COR-L47 (cell line): ENCODE data around the gene PPP1R2.

Experiments
- DNase-seq: peaks from one replicate; lab custom pipeline; 2025; lab: John Stamatoyannopoulos, UW

The PPP1R2 gene

DNA sequence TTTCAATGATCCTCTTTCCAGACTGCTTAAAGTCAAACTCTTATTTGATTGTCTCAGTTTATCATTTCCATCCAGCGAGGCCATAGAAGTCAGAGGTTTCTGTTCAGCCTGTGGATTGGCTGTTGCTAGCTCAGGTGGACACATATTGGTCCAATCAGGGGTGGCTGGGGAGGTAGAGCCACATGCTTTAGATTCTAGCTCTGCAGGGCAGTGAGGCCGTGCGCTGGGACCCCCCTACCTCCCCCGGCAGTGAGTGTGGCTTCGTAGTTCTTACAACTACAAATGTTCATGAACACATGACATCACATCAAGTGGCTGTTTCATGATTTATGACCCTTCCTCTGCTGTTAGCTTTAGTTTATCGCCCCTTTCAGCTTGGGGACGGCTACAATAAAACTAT is 22.6 kb upstream of the PPP1R2 start:
- DNase-seq = no peak

DNA sequence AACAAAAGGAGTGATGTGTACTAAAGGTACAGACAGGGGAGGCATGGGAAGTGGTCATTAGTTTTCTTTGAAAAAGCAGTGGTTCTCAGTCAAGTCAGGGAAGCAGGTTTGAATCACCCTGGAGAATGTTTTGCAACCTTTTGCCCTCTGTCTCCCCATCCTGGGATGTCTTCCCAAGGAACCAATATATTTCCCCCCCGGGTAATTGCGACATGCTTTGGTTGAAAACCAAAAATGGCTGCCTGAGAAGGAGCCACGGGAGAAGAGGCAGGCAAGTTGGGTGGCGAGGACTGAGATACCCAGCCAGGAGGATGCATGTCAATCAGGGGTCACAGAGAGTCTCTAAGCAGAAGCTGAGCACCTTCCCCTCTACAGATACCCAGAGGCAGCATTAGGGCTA is 20.2 kb upstream of the PPP1R2 start:
- no peak for DNase-seq

DNA sequence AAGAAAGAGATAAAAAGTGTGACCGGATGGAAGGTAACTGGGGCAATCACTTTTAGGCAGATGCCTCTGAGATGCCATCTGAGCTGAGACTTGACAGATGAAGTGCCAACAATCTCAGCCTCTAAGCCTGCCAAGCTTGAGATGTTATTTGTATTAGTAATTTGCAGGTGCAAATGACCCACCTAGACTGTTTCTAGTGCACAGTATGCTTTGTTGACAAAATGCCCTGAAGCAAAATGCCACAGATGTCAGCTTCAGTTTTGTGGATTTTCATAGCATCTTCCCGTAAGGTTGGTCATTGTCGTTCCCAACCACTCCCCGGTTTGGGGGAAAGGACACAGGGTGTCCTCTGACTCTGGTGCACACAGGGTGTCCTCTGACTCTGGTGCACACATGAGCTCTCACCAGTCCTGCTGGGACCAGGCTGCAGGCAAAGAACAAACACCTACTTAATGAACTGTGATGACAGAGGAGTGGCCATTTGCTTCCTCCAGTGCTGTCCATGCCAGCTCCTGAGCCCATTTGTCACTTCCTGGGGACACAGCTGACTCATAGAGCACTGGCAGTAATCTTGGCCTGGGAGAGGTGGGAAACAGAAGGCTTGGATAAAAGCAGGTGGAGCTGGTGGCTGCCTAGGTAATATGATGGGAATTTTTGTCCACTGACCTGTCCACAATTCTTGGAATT is 16.7 kb upstream of the PPP1R2 start:
- peak; percentile 91 for DNase-seq

DNA sequence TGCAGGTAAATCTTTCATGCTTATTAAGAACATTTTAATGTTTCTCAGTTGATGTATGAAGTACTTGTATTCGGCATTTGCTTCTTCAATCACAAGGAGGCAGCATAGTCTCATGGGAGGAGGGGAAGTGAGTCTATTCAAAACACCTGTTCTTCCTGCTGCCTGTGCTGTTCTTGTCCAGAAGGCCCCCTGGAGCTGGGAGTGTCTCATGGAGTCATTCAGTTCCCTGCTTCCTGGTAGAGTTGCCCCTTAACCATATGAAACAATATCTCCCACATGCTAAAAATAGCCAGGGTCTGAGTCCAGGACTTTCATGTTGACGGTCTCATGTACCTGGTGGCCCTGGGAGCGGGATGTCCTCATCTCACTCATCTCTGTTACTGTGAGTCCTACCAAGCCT is 15.5 kb upstream of the PPP1R2 start:
- DNase-seq = peak; percentile 67

DNA sequence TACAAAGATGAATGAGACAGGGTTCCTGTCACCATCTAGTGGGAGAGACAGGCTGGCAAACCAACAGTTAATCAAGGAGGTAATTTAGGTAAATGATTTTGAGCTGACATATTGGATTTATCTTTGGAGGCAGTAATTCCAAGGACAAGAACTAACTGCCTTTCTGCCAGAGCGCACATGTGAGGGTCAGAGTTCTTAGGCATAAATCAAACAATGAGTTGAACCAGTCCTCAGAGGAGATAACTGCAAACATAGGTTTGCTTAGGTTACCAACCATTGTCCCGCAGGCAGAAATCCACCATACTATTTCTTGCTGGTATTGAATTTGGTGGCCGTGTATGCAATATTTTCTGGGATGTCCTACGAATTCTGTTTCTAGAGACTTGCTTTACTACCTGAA is 14.2 kb upstream of the PPP1R2 start:
- no peak for DNase-seq

DNA sequence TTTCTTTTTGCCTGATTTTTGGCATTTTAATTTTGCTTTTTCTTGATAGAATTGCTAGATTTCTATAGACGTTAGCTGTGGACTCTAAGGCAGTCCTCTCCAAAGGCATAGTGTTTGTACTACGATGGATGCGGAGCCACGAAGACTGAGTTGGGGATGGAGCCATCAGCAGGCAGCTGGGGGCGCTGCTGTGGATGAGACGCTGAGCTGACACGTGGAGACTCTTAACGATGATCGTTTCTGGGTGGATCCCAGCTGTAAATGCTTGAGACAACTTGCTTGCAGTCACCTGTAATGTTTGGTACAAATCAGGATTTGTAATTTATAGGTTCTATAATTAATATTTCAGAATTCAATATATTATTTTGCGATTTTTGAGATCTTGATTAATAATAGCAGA is 13.3 kb upstream of the PPP1R2 start:
- DNase-seq = no peak

DNA sequence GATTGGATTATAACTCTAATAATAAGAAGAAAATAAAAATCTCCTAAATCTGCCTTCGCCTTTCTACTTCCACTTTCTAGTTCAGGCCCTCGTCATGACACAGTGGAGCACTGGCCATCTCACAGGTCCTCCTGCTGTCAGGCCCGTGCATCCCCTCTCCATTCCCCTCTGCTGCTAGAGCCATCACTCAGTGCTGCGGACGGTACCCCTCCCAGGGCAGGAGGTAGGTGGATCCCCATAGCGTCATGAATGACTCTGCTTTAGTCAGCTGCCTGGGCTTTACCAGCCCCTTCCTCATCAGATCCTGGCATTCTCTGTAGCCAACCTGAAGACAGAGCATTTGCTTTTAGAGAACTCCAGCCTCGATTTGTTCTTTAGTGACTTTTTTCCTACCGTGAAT is 12.0 kb upstream of the PPP1R2 start:
- DNase-seq = no peak

DNA sequence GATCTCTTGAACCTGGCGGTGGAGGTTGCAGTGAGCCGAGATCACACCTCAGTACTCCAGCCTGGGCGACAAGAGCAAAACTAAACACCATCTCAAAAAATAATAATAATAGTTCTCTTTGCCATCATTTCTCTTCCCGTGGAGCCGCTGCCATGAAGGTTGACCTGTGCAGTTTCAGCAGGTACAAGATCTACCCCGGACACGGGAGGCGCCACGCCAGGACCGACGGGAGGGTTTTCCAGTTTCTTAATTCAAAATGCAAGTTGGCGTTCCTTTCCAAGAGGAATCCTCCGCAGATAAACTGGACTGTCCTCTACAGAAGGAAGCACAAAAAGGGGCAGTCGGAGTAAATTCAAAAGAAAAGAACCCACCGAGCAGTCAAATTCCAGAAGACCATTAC is 11.3 kb upstream of the PPP1R2 start:
- no peak for DNase-seq

DNA sequence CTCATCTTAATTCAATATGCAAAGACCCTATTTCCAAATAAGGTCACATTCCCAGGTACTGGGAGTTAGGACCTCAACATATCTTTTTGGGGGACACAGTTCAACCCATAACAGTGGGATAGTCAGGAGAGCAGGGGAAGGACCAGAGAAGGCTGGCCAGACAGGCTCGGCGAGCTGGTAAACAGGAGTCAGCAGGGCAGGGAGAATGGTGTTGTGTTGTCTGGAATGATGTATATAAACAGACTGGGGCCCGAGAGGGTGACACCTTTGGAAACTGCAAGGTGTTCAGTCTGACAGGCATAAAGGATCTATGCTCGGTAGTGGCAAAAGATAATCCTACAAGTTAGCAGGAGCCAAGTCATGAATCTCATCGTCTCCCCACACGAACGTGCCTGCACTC is 10.1 kb upstream of the PPP1R2 start:
- DNase-seq = no peak

DNA sequence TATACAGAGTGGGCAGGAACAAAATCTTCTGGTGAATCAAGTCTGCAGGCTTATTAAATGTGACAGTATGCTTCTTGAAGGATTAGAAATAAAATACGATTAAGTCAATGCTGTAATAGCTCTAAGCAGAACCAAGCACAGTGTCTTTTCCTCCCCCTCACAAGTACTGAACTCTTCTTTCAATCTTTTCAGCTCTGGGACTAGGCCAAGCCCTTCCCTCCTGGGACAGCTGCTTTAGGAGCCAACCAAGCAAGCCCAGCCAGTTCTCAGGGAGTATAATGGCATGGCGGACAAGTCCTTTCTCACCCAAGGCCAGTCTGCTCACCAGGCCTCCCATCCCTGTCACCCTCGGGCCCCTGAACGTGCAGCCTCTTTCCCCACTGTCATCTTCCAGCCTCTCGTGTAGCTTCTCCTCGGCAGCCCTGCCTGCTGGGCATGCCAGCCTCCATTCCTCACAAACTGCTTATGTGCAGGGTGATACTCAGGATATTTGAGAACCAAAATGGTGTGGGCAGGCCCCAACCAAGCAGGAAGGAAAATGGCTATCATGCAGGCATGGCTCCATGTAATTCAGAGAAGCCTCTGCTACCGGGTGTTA is 8.4 kb upstream of the PPP1R2 start:
- DNase-seq = no peak

DNA sequence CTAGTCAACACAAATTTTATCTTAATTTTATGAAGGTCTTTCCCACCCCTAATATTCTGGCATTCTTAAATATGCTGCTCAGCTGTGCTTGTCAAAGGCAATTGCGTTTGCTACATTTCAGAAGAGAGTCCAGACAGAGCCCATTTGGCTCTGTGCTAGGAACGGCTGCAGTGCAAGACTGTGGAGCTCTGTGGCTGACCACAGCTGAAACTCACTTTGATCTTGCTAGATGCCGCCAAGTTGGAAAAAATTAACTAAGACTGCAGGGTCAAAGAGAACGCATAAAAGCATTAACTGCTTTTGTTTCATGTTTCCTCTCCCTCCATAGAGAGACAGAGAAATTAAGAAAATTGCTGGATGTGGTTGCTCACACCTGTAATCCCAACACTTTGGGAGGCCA is 7.6 kb upstream of the PPP1R2 start:
- no peak for DNase-seq

DNA sequence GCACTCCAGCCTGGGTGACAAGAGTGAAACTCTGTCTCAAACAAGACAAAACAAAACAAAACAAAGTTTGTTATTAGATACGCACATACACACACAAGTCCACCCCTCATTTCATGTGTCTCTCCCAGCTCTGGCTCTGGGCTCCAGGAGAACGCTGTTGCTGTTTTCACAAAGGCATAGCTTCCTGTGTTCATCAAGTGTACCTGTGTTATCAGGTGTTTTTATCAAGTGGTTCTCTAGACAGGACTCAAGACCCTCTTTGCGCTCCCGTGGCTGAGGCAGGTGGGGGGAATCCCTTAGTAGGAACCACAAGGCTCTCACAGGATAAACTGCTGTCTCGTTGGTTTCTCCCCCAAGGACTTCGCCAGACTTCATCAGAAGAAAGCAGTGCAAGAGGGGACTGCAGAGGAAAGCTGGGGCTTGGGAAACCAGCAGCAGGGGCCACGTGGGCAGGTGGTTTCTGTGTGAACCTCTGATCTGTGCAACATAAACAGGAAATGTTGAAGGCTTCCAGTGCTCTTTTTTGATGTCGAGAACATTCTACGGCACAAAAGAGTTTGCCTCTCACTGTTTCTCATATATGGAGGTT is 6.9 kb upstream of the PPP1R2 start:
- DNase-seq = no peak

DNA sequence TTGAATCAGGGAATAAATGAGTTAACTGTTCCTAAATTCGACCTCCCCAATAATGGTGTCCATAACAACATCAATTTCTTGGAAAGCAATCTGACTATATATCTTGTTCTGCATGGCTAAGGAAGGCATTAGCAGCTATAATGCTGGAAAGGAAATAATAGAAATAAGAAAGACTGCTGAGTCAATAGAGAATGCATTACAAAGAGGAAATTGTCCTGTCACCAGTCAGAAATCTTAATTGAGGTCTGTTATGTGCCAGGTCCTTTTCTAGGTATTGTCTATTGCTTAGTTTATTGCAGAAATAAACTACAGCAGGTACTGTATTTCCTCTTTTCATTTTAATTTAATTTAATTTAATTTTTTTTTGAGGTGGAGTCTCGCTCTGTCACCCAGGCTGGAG is 5.9 kb upstream of the PPP1R2 start:
- no peak for DNase-seq

DNA sequence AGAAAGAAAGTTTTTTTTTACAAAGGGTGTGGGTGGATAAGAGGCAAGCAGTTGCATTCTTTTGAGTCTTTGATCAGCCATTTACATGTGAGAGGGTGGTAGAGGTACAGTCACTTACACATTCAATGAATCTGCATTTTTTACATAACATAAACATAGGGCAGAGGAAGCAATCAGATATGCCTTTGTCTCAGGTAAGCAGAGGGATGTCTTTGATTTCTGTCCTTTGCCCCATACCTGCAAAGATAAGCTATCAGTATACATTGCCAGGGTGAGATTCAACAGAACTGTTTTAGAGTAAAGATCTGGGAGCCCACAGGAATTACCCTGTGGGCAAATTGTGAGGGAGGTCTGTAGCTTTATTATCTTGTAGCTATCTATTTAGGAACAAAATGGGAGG is 5.4 kb upstream of the PPP1R2 start:
- no peak for DNase-seq

DNA sequence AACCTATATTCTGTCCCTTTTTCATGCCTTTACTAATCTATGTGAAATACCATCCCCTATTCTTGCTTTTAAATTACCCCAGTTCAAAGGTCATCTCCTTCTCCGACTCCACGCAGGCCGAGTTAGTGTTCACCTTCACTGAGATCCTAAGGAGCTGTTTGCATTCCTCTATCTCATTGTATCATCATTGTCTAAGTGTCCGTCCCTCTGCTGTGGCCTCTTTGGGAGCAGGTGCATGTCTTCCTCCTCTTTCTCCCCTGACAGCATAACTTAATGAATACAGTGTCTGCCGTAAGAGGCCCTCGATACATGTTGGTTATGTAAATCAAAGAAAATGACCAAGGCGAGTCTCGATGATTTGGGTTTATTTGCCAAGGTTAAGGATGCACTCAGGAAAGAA is 4.9 kb upstream of the PPP1R2 start:
- no peak for DNase-seq

DNA sequence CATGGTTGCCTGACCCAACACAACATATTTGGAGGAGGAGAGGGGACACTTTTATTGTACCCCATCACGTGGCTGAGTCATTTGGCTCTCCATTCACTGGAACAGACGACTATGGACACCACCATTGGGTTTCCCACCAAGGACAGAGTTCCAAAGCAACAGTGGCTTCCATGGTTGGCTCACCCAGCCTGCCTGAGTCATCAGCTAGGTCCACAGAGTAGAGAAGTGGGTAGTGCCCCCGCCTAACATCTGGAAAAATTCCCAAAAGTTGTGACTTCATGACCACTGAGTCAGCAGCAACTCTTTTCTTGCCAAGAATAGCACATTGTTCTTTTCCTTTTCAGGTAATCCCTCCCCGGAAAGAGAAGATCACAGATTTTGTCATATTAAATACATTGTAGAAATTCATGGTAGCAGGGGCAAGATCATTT is 3.0 kb upstream of the PPP1R2 start:
- DNase-seq = no peak

DNA sequence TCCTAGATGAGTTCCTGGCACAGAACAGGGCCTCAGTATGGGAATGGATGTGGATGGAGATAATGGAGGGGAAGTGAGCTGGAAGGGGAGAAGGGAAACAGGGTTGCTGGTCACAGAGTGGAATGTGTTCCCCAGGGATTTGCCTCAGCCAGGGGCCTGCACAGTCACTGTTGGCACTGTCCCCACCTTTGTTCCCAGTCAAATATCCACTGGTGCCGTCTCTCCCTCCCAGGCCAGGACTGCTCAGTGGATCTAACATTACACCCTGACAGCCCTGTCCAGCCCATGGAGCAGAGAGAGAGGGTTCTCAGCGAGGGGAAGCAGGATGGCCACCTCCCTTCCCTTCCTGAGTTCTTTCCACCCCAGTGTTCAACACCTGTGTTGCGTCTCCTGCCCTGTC is 1.5 kb upstream of the PPP1R2 start:
- no peak for DNase-seq

DNA sequence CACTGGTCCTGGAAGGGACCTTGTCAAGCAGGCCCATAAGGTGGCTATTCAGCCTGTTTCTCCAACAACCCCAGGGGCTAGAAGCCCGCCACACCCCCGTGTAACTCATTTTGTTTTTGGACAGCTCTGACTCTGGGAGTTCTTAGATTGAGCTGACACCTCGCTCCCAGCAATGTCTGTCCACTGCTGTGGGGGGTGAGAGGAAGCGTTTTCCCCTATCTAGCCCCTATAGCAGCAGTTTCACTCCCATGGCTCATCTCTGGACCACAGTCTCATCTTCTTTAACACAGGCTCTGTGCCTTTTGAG is 1.1 kb upstream of the PPP1R2 start:
- DNase-seq = no peak

DNA sequence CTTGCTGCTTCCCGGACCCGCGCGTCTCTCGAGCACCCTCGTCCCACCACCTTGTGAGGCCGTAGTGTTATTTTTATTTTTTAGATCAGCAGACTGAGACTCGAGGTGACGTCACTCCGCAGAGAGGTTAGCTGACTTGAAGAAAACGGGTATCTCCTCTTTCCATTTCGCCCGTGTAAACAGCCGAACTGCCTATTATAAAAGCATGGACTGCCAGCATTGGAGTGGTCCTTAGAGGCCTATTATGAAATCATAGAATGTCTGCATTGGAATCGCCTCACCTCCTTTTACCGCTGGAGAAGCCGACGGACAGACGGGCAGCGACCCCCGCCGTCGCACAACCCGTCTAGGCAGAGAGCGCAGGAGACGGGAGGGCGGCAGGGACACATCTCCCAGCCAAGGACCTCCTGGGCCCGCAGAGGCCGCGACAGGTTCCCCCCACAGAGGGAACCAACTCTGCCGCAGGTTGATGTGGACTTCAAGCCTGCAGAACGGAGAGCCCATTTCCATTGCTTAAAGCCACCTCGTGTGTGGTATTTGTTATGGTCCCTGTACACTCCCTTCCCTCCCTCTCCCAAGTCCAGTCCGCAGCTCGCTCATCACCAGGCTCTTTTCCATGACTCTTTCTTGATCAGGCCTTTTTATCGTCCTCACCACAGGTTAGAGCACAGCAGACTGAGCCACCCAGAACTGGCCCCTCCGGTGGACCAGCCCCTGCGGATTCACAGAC is 540 bp upstream of the PPP1R2 start:
- no peak for DNase-seq

DNA sequence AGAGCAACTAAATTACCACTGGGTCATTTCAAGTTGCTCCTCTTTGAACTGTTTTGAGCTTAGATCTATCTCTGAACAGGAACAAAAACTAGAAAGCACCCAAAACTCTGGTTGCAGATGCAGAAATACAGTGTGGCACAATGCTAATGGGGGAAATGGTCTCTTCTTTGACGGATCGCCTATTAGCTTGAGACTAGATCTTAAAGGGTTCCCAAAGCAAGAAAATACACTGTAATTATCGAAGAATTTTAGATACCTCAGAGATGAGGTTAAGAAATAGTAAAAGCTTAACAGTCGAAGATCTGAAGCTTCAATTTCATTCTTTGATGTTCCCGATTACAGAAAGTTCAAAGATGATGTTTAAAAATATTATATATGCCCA is 818 bp downstream of the PPP1R2 start:
- no peak for DNase-seq

DNA sequence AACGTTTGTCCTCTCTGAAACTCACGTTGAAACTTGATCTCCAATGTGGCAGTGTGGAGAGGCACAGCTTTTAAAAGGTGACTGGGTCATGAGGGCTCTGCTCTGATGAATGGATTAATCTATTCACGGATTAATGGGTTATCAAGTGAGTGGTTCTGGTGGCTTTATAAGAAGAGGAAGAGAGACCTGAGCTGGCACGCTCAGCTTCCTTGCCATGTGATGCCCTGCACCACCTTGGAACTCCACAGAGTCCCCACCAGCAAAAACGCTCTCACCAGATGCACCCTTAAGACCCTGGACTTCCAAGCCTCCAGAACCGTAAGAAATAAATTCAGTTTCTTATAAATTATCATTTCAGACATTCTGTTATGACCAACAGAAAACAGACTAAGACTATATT is 2.6 kb downstream of the PPP1R2 start:
- no peak for DNase-seq

DNA sequence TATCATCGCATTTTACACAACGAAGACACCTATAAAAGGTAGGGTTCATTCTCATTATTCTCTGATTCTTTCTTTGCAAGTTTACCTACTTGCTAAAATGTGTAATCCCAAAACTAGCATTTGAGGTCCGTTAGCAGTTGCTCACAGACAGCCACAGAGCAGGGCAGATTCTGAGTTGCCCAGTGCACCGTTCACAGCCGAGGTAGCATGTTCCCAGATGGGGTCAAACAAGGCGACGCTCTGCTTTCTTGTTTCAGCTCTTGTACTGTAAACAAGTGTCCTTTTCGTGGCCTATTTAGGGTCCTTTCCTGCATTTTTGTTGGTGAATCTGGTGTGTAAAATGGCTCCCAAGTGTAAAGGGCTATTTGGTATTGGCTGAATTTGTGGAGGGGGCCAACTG is 3.1 kb downstream of the PPP1R2 start:
- no peak for DNase-seq

DNA sequence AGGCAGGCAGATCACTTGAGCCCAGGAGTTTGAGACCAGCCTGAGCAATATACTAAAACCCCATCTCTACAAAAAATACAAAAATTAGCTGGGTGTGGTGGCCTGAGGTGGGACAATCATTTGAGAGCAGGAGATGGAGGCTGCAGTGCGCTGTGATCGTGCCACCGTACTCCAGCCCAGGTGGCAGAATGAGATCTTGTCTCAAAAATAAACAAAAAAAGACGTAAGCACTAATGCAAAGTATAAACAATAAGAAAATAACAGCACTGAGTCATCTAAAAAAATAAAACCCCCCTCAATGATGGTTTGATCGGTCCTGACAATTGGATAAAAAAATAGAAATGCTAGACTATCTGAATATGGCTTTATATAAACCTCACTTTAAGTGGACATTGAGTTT is 3.6 kb downstream of the PPP1R2 start:
- DNase-seq = no peak

DNA sequence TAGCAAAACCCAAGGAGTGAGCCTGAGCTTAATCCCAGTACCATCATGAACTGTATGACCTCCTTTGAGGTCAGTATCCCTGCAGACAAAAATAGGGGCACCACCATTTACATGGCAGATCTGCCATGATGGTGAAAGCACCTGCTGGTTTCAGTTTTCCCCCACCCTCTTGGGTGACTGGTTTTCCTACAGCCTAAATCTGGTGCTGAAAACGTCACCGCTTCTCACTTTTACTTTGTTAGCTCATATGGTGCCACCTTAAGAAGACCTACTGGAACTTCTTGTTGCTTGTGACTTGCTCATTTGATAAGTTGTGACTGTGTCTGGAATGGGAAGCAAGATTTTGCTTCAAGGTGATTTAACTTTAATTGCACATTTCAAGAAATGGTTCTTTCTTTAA is 5.1 kb downstream of the PPP1R2 start:
- no peak for DNase-seq
